Type B pancreatic cell (in vitro differentiated cells): Measurements from ENCODE around the gene FBXL20. TPM values are rescaled to one million over a fixed set of nuclear protein-coding genes. Genes with fewer than 3 reads are reported as not detected.
A peak's percentile ranks its signal among the peaks of the same experiment; 100 is the strongest.

Source experiments
- DNase-seq: peaks from one replicate; pipeline ENCODE4 v3.0.0; 2021; ENCODE audit warnings: mixed read lengths; ENCODE audit not compliant: unreplicated experiment; ENCODE audit errors: extremely low spot score
- H3K27ac Mint-ChIP-seq: 2 replicates; pipeline ENCODE4 v1.8.0; 2021; ENCODE audit warnings: mild to moderate bottlenecking, mixed read lengths
- H3K27me3 Mint-ChIP-seq: 2 replicates; pipeline ENCODE4 v1.8.0; 2021; ENCODE audit warnings: mixed read lengths
- H3K36me3 Mint-ChIP-seq: 2 replicates; pipeline ENCODE4 v1.8.0; 2021; ENCODE audit warnings: mixed read lengths
- H3K4me1 Mint-ChIP-seq: one replicate; pipeline ENCODE4 v1.8.0; 2021; ENCODE audit warnings: mixed read lengths; ENCODE audit not compliant: unreplicated experiment
- H3K4me3 Mint-ChIP-seq: 2 replicates; pipeline ENCODE4 v1.8.0; 2021; ENCODE audit warnings: mild to moderate bottlenecking, mixed read lengths
- H3K9me3 Mint-ChIP-seq: 2 replicates; pipeline ENCODE4 v1.8.0; 2021; ENCODE audit warnings: mixed read lengths
- total RNA-seq: library from RNA; stranded (reverse); gene quantifications from 2 replicates; pipeline ENCODE4 v1.2.1, GENCODE V29; 2021; ENCODE audit warnings: low replicate concordance
- TF ChIP-seq, protein P1 (sequence below): fragments of 200-600 bp; sonication (generic); conservative IDR thresholded peaks from 2 replicates; pipeline ENCODE4 v1.5.0; 2021; ENCODE audit warnings: antibody characterized with exemption, mild to moderate bottlenecking

Gene FBXL20
- total RNA-seq, 1 donor from 2014 or later: 21.6 TPM

GRCh38 chr17:39359994-39360393 lies 41.4 kb downstream of the FBXL20 start:
- Mint-ChIP-seq H3K4me1 (peaks cover 5% of the 10 kb centered on the region), H3K27me3 (no peaks in the 10 kb centered on the region)

DNA sequence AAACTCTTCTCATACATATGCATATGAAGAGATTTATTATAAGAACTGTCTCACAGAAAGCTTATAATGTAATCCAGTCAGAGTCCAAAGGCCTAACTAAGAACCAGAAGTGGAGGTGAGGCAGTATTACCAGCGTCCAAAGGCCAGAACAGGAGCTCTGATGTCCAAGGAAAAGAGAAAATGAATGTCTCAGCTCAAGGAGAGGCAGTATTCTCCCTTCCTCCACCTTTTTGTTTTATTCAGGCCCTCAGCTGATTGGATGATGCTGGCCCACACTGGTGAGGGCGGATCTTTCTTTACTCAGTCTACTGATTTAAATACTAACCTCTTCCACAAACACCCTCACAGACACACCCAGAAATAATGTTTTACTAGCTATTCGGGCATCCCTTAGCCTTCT lies 43.4 kb downstream of the FBXL20 start:
- H3K27me3 Mint-ChIP-seq: no peaks in the 10 kb centered on the region
- H3K9me3 Mint-ChIP-seq: no peaks in the 10 kb centered on the region
- DNase-seq: peak; percentile 6
- TF ChIP-seq, protein P1, sequence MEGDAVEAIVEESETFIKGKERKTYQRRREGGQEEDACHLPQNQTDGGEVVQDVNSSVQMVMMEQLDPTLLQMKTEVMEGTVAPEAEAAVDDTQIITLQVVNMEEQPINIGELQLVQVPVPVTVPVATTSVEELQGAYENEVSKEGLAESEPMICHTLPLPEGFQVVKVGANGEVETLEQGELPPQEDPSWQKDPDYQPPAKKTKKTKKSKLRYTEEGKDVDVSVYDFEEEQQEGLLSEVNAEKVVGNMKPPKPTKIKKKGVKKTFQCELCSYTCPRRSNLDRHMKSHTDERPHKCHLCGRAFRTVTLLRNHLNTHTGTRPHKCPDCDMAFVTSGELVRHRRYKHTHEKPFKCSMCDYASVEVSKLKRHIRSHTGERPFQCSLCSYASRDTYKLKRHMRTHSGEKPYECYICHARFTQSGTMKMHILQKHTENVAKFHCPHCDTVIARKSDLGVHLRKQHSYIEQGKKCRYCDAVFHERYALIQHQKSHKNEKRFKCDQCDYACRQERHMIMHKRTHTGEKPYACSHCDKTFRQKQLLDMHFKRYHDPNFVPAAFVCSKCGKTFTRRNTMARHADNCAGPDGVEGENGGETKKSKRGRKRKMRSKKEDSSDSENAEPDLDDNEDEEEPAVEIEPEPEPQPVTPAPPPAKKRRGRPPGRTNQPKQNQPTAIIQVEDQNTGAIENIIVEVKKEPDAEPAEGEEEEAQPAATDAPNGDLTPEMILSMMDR: no peak
- peaks cover 5% of the 10 kb centered on the region for H3K4me1 Mint-ChIP-seq
- H3K27ac Mint-ChIP-seq: no peak overlapping the region
- peaks cover 8% of the 10 kb centered on the region for H3K36me3 Mint-ChIP-seq
- H3K4me3 Mint-ChIP-seq: no peak overlapping the region

More at GRCh38 chr17:39359994-39360393, 41.4 kb downstream of the FBXL20 start:
- Mint-ChIP-seq H3K36me3 (peaks cover 8% of the 10 kb centered on the region), H3K9me3 (no peaks in the 10 kb centered on the region), H3K27ac (no peak overlapping the region), H3K4me3 (no peak overlapping the region)
- no peak for DNase-seq
- TF ChIP-seq, protein P1: no peak

DNA sequence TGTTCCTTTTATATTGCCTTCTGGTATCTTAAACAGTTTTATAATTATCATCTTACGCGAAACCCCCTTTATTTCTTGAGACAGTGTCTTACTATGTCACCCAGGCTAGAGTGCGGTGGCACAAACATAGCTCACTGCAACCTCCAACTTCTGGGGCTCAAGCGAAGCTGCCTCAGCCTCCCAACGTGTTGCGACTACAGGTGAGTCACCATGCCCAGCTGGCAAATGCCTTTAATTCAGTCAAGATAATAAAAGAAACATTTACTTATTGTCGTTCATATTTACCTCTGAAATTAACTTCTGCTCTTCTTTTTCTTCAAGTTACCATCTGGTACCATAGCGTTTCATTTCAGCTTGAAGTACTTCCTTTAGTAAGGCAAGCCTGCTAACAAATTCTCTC lies 43.9 kb downstream of the FBXL20 start:
- Mint-ChIP-seq H3K36me3 (peaks cover 8% of the 10 kb centered on the region), H3K9me3 (no peaks in the 10 kb centered on the region), H3K4me1 (peaks cover 5% of the 10 kb centered on the region), H3K4me3 (no peak overlapping the region), H3K27me3 (no peaks in the 10 kb centered on the region), H3K27ac (no peak overlapping the region)
- TF ChIP-seq, protein P1: no peak
- peak; percentile 25 for DNase-seq

- Mint-ChIP-seq H3K4me1 (no peaks in the 10 kb centered on the region), H3K27ac (no peak overlapping the region), H3K27me3 (no peaks in the 10 kb centered on the region), H3K4me3 (no peak overlapping the region), H3K9me3 (no peaks in the 10 kb centered on the region), H3K36me3 (peaks cover 4% of the 10 kb centered on the region)
- no peak for DNase-seq
- TF ChIP-seq, protein P1: no peak
These were observed 48.4 kb downstream of the FBXL20 start for GRCh38 chr17:39352986-39353385.

GRCh38 chr17:39352511-39352910 lies 48.9 kb downstream of the FBXL20 start:
- Mint-ChIP-seq H3K36me3 (peaks cover 4% of the 10 kb centered on the region), H3K4me3 (no peak overlapping the region), H3K4me1 (no peaks in the 10 kb centered on the region), H3K27ac (no peak overlapping the region), H3K9me3 (no peaks in the 10 kb centered on the region), H3K27me3 (no peaks in the 10 kb centered on the region)
- TF ChIP-seq, protein P1: no peak
- DNase-seq: peak; percentile 15

- no peaks in the 10 kb centered on the region for H3K9me3 Mint-ChIP-seq
- no peaks in the 10 kb centered on the region for H3K27me3 Mint-ChIP-seq
- TF ChIP-seq, protein P1: no peak
- no peak overlapping the region for H3K4me3 Mint-ChIP-seq
- DNase-seq: no peak
- H3K27ac Mint-ChIP-seq: no peak overlapping the region
- H3K4me1 Mint-ChIP-seq: no peaks in the 10 kb centered on the region
- H3K36me3 Mint-ChIP-seq: no peaks in the 10 kb centered on the region
These were observed 49.9 kb downstream of the FBXL20 start for GRCh38 chr17:39351508-39351907.
